Parathyroid adenoma (tissue), 2 donors: ENCODE data around the gene CALR.

Experiments
- H2AFZ ChIP-seq: fragments of 300-600 bp; sonication (generic); one replicate; pipeline ENCODE4 v1.7.0; 2017; ENCODE audit warnings: antibody characterized with exemption, mild to moderate bottlenecking
- H3K27ac ChIP-seq: fragments of 300-600 bp; sonication (generic); one replicate; pipeline ENCODE4 v1.7.0; 2017
- H3K27me3 ChIP-seq: fragments of 300-600 bp; sonication (generic); one replicate; pipeline ENCODE4 v1.7.0; 2017; ENCODE audit warnings: low read length; ENCODE audit not compliant: control insufficient read depth, insufficient read depth
- H3K36me3 ChIP-seq: fragments of 300-600 bp; sonication (generic); one replicate; pipeline ENCODE4 v1.7.0; 2017; ENCODE audit warnings: low read length; ENCODE audit not compliant: control insufficient read depth, insufficient read depth
- H3K4me1 ChIP-seq: fragments of 300-600 bp; sonication (generic); one replicate; pipeline ENCODE4 v1.7.0; 2017; ENCODE audit warnings: control low read depth
- H3K4me2 ChIP-seq: fragments of 300-600 bp; sonication (generic); one replicate; pipeline ENCODE4 v1.7.0; 2017; ENCODE audit warnings: low read length
- H3K4me3 ChIP-seq: fragments of 300-600 bp; sonication (generic); one replicate; pipeline ENCODE4 v1.7.0; 2017; ENCODE audit warnings: low read depth, low read length
- H3K79me2 ChIP-seq: fragments of 300-600 bp; sonication (generic); one replicate; pipeline ENCODE4 v1.7.0; 2017; ENCODE audit warnings: control low read depth
- H3K9ac ChIP-seq: fragments of 300-600 bp; sonication (generic); one replicate; pipeline ENCODE4 v1.7.0; 2017; ENCODE audit warnings: mild to moderate bottlenecking
- H3K9me3 ChIP-seq: fragments of 300-600 bp; sonication (generic); one replicate; pipeline ENCODE4 v1.7.0; 2017; ENCODE audit warnings: low read length; ENCODE audit not compliant: control insufficient read depth
- TF ChIP-seq, protein P1 (sequence below): fragments of 300-600 bp; sonication (generic); IDR thresholded peaks from one replicate; pipeline ENCODE4 v1.7.0; 2017; ENCODE audit warnings: antibody characterized with exemption, mild to moderate bottlenecking
- donor health status: primary hyperparathyroidism.

Gene CALR

DNA sequence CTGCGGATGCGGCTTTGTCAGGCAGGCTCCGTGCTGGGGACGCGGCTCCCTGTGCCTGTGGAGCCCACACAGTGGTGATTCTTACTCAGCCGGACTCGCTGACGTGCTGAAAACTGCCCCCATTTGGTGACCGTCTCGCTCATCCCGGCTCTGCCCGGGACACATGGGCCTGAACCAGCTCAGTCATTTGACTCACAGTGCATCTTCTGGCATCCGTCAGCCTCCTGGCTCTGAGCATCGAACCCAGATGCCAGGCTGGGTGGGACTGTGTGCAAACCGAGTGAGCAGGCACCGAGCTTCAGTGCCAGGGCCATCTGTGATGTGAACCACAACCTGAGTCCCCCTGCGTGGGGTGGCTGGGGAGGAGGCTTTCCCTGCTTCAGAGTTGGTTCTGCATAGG is 41.9 kb upstream of the CALR start:
- Histone ChIP-seq H3K79me2 (no peaks in the 10 kb centered on the region), H3K9me3 (no peaks in the 10 kb centered on the region), H3K36me3 (no peaks in the 10 kb centered on the region), H3K4me3 (no peak overlapping the region), H3K9ac (no peak overlapping the region), H3K27ac (no peak overlapping the region), H3K27me3 (no peaks in the 10 kb centered on the region), H3K4me1 (no peaks in the 10 kb centered on the region), H2AFZ (no peak overlapping the region), H3K4me2 (no peak overlapping the region)
- TF ChIP-seq, protein P1, sequence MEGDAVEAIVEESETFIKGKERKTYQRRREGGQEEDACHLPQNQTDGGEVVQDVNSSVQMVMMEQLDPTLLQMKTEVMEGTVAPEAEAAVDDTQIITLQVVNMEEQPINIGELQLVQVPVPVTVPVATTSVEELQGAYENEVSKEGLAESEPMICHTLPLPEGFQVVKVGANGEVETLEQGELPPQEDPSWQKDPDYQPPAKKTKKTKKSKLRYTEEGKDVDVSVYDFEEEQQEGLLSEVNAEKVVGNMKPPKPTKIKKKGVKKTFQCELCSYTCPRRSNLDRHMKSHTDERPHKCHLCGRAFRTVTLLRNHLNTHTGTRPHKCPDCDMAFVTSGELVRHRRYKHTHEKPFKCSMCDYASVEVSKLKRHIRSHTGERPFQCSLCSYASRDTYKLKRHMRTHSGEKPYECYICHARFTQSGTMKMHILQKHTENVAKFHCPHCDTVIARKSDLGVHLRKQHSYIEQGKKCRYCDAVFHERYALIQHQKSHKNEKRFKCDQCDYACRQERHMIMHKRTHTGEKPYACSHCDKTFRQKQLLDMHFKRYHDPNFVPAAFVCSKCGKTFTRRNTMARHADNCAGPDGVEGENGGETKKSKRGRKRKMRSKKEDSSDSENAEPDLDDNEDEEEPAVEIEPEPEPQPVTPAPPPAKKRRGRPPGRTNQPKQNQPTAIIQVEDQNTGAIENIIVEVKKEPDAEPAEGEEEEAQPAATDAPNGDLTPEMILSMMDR, result no peak

DNA sequence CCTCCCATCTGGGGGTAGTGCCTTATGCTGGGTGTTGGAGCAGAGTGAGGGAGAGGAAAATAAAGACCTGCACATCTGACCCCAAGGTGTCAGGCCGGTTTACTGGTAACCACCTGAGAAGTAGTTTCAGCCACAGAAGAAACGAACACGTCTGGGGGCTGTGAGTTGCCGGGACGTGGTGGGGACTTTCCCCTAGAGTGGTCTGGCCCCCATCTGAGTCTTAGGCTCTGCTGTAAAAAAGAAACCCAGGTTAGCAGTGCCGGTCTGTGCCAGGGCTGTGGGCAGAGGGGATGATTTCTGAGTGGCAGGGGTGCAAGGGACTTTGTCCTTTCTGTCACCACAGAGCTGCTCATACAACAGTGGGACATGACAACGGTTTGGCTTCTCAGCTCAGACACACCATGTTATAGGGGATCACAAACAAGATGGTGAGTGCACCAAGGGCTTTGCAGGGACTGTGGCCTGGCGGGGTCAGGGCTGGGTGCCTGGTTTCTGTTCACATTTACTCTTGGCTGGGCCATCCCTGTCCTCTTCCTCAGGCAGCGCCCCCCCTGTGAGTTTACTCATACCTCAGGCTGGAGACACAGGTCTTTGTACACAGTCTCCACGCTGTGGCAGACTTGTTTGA is 38.4 kb upstream of the CALR start:
- no peaks in the 10 kb centered on the region for H3K27me3 ChIP-seq
- no peak overlapping the region for H3K27ac ChIP-seq
- TF ChIP-seq, protein P1, result no peak
- H3K79me2 ChIP-seq, result no peaks in the 10 kb centered on the region
- no peak overlapping the region for H3K4me2 ChIP-seq
- H3K4me3 ChIP-seq, result no peak overlapping the region
- no peaks in the 10 kb centered on the region for H3K9me3 ChIP-seq
- no peaks in the 10 kb centered on the region for H3K4me1 ChIP-seq
- no peak overlapping the region for H3K9ac ChIP-seq
- H3K36me3 ChIP-seq, result no peaks in the 10 kb centered on the region
- no peak overlapping the region for H2AFZ ChIP-seq

DNA sequence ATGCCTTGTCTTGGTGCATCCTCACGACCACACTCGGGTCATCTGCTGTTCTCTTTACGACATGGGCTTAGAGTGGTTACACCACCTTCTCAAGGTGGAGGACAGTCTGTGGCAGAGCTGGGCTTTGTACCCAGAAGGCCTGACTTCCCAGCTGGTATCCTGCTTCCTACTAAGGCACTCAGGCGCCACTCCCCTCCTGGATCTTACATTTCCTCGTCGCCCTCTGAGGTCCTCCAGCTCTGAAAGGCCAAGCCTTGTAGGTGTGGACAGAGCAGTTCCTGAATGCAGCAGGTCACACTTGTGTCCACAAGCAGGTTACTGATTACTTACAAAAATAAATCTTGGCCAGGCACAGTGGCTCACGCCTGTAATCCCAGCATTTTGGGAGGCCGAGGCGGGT is 31.2 kb upstream of the CALR start:
- Histone ChIP-seq H3K36me3 (no peaks in the 10 kb centered on the region), H3K4me3 (no peak overlapping the region), H3K27ac (no peak overlapping the region), H3K9ac (no peak overlapping the region), H2AFZ (no peak overlapping the region), H3K27me3 (no peaks in the 10 kb centered on the region), H3K9me3 (no peaks in the 10 kb centered on the region), H3K4me1 (no peaks in the 10 kb centered on the region), H3K4me2 (no peak overlapping the region), H3K79me2 (no peaks in the 10 kb centered on the region)
- TF ChIP-seq, protein P1, result no peak

DNA sequence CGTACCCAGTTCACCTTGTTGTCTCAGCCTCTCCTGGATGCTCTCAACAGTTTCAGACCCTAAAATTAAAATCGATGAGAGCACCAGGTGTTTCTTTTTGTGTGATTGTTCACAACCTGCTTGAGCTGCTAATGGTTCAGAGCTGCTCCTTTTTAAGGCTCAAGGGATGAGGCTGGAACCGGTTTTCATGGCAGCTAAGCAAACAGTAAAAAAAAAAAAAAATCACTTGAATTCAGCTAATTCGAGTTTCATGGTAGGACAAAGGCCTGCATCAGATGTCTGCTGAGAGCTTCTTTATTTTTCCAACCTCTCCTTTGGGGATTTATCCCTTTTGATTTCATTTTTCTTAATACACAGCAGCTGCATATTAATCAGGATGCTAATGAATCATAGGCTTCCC is 25.8 kb upstream of the CALR start:
- Histone ChIP-seq H3K79me2 (no peaks in the 10 kb centered on the region), H3K27me3 (no peaks in the 10 kb centered on the region), H3K9me3 (no peaks in the 10 kb centered on the region), H3K4me1 (peaks cover 10% of the 10 kb centered on the region), H3K36me3 (no peaks in the 10 kb centered on the region), H3K27ac (no peak overlapping the region), H3K4me3 (no peak overlapping the region), H3K4me2 (no peak overlapping the region), H2AFZ (peak overlapping the region; percentile 81), H3K9ac (no peak overlapping the region)
- TF ChIP-seq, protein P1, result no peak

DNA sequence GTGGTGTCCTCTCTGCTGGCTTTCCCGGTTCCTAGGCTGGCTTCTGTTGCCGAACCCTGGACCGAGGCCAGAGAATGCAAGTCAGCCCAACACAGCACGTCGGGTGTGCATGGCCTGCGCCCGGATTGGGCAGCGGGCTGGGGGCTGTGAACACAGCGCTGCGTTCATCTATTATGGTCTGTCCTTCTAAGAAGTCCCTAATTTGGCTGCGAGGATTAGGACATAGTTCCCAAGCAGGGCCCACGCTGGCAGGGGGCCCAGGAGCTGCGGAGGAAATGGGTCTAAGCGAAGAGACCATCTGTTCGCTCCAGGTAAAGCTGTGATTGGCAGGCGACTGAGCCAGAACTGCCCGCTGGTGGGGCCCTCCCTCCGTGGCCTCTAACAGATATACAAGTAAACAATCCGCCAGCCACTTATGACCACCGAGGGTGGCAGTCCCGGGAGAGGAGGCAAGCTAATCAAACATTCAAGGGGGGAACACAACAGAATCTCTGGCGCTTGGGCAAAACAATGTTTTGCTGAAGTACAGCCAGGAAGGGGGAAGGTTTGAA is 25.3 kb upstream of the CALR start:
- Histone ChIP-seq H3K27ac (peak overlapping the region; percentile 24), H3K4me2 (no peak overlapping the region), H3K36me3 (no peaks in the 10 kb centered on the region), H3K9me3 (no peaks in the 10 kb centered on the region), H3K4me1 (peaks cover 10% of the 10 kb centered on the region), H3K79me2 (no peaks in the 10 kb centered on the region), H3K9ac (no peak overlapping the region), H2AFZ (peak overlapping the region; percentile 81), H3K27me3 (no peaks in the 10 kb centered on the region), H3K4me3 (no peak overlapping the region)
- TF ChIP-seq, protein P1, result no peak
